Activated CD4-positive, alpha-beta T cell treated with anti-CD3 and anti-CD28 coated beads, Interleukin-2, Interleukin-4, amounts not matched to agents 100 ng/mL and 50 ng/mL, durations not matched to agents 16 hours and 8 hours (primary cell): ENCODE measurements around the gene ZNF280A.
"Not testable (repeated sequence)": the region's sequence is repeated elsewhere in the genome, so short reads cannot be mapped to it uniquely, and the experiment has no call there.

ENCODE experiments used
- DNase-seq: peaks from one replicate; pipeline ENCODE4 v3.0.0-alpha.2; 2020; ENCODE audit warnings: low spot score

ZNF280A gene

GRCh38 chr22:22512951-22513350 is 7.1 kb downstream of the ZNF280A start:
- no peak for DNase-seq

GRCh38 chr22:22510833-22511232 is 9.2 kb downstream of the ZNF280A start:
- not testable (repeated sequence) for DNase-seq

GRCh38 chr22:22509912-22510311 is 10.2 kb downstream of the ZNF280A start:
- DNase-seq = not testable (repeated sequence)

GRCh38 chr22:22508274-22509176 is 11.5 kb downstream of the ZNF280A start, which contains the start of gene ZNF280B:
ZNF280B (minus strand) TSS chr22:22508742; CDS start chr22:22489398, 19,344 bp downstream.
- DNase-seq = peak; percentile 91

DNA sequence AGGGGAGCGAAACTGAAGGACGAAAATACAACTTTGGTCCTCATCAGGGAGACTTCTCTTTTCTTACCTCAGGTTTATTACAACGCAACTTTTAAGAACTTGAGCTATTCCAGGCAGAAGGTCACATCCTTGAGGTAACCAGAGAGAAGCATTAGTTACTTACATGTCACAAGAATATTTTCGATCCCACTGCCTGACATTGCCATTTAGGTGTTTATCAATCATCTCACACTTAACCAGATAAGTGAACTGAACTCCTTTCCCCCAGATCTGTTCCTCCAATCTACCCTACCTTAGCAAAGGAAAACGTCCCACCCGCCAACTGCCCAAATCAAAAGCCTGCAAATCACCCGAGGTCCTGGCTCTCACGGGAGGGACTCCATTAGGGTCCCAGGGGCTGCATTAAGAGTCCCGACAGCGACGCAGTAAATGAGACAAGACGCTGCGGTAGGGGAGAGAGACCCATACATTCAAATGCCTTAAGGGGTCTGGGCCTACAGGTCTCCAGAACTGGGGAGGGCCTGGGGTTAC is 12.3 kb downstream of the ZNF280A start:
- no peak for DNase-seq

DNA sequence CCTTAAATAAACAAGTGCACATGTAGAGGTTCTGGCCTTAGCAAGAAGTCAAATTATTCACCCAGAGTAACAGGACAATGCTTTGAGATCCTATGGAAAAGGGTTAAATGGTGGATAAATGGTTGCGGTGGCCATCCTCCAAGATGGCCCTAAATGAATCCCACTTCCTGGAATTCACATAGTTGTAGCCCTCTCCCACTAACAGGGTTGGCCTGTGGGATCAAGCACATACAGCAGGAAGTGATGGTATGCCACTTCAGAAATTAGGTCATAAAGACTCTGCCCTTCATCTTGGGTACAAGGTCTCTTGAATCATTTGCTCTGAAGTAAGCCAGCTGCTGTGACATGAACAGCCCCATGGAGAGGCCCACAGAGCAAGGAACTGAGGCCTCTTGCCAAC is 13.3 kb downstream of the ZNF280A start:
- DNase-seq = no peak

GRCh38 chr22:22498267-22498666 is 21.8 kb downstream of the ZNF280A start:
- no peak for DNase-seq

DNA sequence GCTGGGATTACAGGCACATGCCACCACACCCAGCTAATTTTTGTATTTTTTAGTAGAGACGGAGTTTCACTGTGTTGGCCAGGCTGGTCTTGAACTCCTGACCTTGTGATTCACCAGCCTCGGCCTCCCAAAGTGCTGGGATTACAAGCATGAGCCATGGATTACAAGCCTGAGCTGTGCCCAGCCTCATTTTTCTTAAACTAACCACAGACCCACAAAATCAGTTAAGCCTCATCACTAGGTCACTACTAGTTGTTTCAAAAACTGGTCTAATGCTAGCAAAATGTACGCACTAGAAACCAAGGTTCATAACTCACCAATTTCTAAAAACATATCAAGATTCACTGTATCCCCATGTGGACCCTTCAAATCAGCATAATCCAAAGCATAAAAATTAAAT is 28.5 kb downstream of the ZNF280A start:
- DNase-seq = not testable (repeated sequence)

DNA sequence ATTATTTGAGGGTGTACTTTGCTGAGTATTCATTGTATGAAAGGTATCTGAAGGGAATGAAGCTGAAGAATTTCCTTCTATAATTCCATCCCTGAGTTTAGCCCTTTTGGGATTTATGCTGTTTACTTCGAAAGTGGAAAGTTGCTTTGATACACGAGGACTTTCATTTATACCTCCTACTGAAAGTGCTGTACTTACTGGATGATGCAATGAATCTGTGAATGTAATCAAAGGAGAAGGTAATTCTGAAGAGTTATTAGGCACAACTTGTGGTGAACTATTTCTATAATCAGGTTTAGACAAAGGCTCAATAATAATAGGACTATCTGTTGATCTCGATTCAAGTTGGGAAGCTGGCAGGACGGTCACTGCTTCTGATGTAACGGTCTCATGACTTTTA is 31.3 kb downstream of the ZNF280A start:
- DNase-seq = no peak

DNA sequence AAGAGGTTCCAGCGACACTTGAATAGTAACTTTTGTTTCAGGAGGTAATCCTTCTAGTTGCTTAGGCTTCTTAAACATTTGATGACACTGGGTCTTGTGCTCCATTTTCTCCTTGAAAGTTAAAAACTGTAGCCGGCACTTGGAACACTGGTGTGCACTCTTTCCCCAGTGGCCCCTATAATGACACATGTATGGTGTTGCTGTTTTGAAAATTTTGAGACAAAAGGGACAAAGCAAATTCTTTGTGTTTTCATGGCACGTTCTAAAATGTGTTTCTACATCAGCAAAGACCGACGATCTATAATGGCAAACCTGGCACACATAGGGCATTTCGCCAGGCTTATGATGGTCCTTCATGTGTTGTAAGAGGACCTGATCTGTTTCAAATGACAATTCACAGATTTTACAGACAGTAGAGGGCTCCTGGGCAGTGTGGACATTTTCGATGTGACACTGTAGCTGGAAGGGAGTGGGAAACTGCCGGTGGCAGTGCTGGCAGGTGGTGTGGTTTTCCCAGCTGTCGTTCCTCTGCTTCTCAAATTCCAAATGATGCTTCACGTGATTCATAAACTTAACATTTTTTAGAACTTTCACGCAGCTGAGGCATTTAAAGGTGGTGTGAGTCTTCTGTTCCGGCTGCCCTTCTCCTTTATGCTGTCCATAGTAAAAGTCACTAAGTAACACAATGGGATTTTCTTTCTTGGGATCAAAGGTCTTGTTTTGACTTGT is 32.0 kb downstream of the ZNF280A start:
- DNase-seq = no peak

GRCh38 chr22:22487059-22487458 is 33.0 kb downstream of the ZNF280A start:
- DNase-seq = no peak

DNA sequence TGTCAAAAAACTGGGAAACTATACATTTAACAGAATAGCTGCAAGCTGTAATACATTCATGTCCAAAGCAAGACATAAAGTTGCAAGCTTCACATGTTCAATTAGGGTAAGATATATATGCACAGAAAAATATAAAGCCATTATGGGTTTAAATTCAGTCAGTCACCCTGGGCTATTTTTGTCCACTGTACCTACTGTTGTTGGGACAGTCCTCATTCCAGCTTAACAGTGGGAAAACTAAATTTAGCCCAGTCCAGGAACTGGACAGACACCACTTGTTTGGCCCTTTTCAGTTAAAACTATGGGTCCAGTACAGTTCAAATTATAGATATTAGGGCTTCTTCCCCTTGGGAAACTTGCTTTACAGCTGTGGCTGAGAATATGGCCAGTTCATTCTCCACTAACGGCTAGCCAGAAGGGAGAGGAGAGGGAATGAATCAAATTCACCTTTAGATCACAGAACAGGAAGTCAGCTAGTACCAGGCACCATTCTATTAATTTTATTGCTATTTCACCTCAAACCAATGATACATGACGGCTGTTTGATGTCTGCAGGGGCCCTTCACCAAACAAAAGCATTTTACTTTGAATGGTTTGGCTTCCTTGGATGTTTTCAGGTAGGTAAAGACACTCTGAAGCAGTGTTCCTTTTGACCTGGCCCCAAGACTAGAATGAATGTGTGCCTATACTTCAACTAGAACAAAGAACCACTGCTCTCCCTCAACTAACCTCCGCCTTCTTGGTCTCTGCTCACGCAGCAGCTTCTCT is 33.8 kb downstream of the ZNF280A start:
- DNase-seq = no peak

DNA sequence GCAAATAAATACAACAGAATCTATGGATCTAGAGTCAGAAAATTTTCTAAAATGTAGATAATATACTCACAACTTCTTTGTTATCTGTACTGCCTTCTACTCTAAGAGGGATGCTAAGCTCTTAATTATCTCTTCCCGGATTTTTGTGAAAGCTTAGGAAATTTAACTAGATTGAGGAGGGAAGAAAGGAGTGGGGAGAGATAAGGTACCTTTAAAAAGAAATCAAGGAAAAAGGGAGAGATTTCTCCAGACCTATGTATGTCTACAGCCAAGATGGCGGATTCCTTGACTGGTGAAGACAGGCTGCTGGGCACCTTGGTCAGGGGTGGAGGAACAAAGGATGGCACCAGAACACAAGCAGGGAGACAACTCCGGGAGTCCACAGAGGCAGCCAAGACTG is 34.5 kb downstream of the ZNF280A start:
- DNase-seq = no peak

DNA sequence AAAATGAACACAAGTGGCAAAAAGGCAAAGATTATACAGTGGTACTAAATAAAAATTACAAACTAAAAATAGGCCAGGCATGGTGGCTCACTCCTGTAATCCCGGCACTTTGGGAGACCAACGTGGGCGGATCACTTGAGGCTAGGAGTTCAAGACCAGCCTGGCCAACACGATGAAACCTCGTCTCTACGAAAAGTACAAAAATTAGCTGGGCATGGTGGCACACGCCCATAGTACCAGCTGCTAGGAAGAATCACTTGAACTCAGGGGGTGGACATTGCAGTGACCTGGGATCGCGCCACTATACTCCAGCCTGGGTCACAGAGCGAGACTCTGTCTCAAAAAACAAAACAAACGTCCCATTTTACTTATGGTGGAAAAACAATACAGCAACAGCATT is 36.0 kb downstream of the ZNF280A start:
- no peak for DNase-seq

DNA sequence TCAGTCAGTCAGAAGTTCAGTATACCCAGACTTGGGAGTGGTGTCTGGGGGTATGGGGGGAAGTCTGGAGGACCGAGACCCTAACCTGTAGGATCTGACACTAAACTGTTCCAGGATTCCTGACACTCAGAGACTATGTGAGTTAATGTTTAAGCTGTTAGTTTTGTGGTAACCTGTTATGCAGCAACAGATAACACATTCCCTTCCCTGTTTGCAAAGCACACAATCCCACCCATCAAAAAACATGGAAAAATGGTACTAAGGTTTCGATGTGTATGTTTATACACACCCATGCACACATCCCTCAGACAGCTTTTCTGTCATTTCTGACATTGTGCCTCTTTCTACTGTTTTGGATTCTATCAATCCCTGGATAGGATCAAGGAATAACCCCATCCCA is 39.1 kb downstream of the ZNF280A start:
- no peak for DNase-seq

DNA sequence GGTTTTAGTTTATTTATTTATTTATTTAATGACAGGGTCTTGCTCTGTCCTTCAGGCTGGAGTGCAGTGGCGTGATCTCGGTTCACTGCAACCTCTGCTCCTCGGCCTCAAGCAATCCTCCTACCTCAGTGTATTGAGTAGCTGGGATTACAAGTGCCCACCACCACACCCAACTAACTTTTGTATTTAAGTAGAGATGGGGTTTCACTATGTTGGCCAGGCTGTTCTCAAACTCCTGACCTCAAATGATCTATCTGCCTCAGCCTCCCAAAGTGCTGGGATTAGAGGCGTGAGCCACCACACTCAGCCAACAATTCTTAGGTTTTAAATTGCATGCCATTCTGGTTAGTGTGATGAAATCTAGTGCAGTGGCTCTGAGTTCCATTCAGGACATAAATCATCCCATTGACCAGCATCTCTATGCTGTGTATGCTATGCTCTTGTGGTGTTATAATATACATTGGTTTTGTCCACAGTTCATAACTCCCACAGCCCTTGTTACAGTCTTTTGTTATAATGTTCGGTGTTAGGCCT is 40.0 kb downstream of the ZNF280A start:
- DNase-seq = no peak

- no peak for DNase-seq
Observed at GRCh38 chr22:22479116-22479515, 41.0 kb downstream of the ZNF280A start.

DNA sequence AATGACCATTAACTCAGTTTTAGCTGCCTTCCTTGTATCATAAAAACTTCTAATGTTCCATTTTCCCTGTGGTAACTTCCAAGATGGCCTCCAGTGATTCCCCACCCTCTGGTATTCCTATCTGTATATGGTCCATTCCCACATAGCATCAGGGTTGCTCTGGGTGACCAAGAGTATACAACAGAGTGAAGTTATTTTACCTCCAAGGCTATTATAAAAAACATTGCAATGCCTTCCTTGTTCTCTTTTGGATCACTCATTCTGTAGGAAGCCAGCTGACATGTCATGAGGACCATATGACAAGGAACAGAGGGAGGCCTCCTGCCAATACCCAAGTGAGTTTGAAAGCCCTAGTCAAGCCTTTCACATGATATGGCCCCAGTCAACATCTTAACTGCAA is 41.6 kb downstream of the ZNF280A start:
- no peak for DNase-seq

DNA sequence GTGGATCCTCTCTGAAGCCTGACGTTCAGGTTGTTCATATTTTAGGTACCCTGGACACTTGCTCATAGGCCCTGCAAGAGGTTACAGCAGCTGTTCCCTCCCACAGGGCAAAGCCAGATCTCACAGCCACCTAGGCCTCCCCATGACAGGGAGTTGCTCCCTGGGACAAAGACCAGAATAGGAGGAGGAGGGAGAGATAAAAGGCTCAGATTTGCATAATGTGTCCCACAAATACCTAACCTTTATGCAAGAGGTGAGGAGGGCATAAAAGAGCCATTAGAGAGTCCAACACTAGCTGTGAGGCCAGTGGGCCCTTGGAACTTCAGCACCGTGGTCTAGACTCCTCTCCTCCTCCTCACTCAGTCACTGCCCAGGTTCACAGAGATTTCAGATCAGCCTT is 45.3 kb downstream of the ZNF280A start:
- DNase-seq = no peak

GRCh38 chr22:22471104-22471503 is 49.0 kb downstream of the ZNF280A start:
- DNase-seq = not testable (repeated sequence)

- no peak for DNase-seq
Observed at GRCh38 chr22:22469527-22469926, 50.5 kb downstream of the ZNF280A start.
